Cerebellar nuclear complex (tissue), 1 donor: ENCODE measurements around the gene TNS2.

ENCODE experiments used
- DNase-seq, 2 experiments: peaks; one replicate each; lab custom pipeline; 2025; lab: John Stamatoyannopoulos, UW

Gene TNS2

DNA sequence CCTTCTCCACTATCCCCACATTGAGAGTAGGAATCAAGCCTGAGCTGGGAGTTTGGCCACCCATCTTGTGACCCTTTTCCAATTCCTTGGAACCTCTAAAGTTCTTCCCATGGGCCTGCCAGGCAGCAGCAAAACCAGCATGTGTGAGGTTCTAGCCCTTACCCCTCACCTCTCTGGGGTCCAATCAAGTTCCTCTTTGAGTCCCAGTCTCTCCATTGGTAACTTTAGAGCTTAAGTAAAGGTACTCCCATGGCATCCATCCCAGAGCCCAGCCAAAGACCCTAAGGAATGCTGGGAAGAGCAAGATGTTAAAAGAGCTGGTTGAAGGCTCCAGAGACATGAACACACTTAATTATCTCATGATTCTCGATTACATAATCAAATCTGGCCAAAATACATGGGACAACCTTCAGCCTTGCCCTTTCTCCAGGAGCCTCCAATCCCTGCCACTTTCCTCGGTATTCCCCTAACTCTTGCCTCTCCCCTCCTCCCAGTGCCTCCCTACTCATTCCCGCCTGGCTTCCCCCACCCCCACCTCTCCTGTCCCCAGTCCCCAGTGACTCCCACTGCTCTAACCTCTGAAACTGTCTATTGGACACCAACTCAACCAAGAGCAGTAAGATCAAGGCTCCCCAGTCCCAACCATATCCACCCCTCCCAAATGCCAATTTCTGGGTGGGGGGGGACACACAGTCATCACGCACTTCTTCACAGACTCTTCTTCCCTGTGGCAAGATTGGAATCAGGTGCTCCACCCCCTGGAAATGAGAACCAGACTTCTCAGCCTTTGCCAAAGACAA lies 4.8 kb upstream of the TNS2 start:
- no peak for DNase-seq

GRCh38 chr12:53045696-53046045 lies 4.2 kb upstream of the TNS2 start:
- DNase-seq, result no peak

- no peak for DNase-seq
Measured at GRCh38 chr12:53046655-53047220, 3.1 kb upstream of the TNS2 start.

DNA sequence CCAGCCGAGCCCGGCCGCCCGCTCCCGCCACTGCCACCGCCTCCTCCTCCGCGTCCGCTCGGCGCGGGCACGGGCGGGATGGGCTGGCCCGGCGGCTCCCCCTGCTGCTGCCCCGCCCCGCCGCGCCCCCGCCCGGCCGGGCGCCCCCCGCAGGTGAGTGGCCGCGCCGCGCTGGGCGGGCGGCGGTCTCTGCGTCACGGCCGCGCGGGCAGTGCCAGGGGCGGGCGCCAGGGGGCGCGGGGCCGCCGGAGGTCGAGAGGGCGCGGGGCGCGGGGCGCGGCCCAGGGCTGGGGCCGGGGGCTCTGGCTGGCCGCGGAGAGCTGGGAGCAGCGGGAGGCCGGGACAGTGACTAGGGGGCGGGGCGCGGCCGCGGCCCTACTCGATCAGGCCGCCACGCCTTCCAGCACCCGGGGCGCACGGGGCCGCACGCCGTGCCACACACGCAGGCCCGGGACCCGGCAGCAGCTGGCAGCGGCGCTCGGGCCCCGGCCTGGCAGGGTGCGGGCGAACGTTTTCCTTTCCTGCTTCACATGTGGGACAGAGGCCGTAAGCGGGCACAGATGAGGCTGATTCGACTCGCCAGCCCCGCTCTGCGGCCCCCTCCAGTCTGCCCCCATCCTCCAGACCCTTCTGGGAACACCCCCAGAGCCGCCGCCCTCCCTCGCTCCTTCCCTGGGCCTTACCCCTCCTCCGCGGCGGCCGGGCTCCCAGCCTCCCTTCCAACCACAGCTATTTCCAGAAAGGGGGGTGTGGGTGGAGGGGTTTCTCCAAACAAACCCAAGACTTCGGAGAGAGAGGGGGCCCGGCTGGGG lies 2.4 kb upstream of the TNS2 start:
- DNase-seq, result no peak

- peak; percentile 49 to 55 for DNase-seq
Measured at GRCh38 chr12:53048033-53048779, 1.7 kb upstream of the TNS2 start.

DNA sequence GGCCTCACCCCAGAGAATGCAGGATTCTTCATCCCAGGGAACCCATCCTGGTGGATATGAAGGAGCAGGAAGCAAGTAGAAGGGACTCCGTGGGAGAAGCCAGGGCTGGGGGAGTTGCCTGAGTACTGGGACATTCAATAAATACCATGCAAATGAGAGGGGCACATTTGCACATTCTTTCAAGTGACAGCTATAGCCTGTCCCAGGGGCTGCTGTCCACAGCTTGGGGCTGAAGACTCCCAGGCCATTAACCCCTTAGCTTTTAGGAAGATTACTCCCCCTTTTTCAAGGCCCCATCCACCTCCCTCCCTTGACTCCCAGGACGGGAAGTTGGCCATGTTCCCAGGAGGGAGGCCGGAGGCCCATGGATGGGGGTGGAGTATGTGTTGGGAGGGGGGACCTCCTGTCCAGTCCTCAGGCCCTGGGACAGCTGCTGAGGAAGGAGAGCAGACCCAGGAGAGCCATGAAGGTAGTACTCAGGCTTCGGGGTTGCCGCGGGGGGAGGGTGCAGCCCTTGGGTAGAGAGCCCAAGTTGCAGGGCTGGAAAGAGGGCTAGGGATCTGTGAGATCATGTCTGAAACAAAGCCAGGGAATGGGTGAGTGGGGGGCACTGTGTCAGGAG lies 974 bp upstream of the TNS2 start:
- no peak for DNase-seq

DNA sequence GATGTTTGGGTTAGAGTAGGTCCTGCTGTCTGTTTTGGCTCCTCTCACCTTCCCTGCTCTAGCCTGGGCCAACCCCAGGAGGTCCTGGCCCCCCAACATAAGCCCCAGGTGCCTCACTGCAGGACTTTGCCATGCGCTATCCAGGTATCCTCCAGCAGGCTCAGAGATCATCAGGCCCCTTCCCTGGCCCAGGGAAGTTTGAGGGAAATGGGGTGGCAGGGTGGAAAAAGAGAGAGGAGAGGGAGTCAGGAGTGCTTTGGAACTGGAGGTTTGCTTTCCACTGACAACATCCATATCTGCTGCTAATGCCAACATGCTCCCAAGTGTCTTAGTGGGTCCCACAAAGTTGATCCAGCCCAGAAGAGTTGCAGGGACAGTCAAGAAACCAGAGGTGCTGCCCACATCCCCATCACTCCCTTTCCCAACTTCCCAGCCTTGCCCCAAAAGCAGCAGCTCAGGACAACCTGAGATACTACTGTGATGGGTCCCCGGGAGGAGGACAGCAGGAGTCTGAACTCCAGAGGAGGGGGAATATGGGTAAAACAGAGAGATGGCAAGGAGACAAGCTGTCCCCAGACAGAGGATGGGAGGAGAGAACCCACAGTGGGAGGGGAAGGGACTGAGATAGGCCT lies 677 bp downstream of the TNS2 start:
- no peak for DNase-seq

- DNase-seq, result peak in 1 of 2 experiments; percentile 15
Measured at GRCh38 chr12:53051058-53051880, 1.4 kb downstream of the TNS2 start.

DNA sequence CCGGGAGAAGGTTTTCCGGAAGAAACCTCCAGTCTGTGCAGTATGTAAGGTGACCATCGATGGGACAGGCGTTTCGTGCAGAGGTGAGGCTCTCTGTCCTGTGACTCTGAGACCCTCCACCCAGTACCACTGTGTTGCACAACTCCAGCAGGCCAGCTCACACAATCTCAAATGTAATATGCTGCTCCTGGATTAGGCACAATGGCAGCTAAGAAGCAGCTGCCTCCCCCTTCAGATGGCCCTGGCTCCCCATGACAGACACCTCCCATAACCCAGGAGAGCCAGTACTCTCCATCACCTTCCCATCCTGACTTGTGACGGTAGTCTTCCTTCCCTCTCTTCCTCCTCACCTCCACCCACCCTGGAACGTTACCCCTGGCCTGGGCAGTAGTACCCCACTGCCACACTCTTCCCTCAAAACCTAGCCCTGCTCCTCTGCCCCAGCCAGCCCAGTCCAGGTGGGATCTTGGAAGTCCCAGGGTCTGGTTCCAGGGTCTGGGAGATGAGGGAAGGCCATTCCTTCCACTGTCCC lies 2.1 kb downstream of the TNS2 start:
- no peak for DNase-seq

DNA sequence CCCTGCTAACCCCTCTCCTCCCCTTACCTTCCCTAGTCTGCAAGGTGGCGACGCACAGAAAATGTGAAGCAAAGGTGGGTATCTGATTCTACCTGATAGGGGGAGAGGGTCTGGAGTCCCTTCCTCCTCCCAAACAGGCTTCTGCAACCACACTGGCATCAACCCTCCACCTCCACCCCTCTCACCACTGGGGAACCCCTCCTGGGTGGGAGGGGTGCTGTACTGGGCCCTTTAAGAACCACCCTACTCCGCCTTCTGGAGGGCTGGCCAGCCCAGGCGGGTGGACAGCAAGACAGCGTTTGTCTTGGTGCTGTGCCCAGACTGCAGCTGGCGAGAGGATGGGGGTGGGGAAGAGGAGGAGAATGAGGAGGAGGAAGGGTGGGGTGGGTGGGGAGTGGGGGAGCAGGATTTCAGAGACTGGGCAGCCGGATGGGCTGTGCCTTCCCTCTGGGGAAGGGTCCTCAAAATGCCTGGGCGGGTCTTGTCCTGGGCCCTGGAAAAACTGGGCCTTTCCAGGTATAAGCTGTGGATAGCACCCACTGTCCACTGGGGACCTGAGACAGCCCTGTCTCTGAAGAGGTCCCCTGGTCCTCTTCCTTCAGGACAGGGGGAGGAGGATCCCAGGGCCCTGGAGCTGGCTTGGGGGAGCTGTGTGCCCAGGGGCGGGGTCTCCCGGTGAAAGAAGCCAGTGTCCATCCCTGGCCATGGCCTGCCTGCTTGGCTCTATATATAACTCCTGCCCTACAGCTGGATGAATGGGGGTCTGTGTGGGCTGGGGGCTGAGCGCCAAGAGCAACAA lies 2.8 kb downstream of the TNS2 start:
- no peak for DNase-seq

GRCh38 chr12:53053218-53054111 lies 3.6 kb downstream of the TNS2 start:
- DNase-seq, result no peak

DNA sequence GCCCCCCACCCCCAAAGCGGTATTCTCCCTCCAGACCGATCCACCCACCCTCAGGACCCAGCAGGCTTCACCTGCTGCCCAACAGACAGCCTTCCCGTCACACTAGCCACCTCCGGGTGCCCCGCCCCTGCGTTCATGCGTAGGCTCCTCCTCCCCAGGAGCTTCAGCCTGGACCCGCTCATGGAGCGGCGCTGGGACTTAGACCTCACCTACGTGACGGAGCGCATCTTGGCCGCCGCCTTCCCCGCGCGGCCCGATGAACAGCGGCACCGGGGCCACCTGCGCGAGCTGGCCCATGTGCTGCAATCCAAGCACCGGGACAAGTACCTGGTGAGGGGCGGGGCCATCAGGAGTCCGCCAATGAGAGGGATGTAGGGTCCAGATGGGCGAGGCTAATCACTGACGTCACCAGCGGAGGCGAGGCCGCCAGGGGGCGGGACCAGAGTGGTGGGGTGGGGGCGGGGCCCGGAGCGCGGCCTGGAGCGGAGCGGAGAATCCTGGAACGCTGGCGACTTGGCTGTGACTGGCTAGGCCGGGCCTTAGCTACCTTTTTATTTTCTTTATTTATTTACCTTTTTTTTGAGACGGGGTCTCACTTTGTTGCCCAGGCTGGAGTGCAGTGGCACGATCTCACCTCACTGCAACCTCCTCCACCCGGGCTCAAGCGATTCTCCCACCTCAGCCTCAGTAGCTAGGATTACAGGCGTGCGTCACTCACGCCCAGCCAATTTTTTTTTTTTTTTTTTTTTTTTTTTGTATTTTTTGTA lies 4.4 kb downstream of the TNS2 start:
- peak; percentile 90 to 93 for DNase-seq

DNA sequence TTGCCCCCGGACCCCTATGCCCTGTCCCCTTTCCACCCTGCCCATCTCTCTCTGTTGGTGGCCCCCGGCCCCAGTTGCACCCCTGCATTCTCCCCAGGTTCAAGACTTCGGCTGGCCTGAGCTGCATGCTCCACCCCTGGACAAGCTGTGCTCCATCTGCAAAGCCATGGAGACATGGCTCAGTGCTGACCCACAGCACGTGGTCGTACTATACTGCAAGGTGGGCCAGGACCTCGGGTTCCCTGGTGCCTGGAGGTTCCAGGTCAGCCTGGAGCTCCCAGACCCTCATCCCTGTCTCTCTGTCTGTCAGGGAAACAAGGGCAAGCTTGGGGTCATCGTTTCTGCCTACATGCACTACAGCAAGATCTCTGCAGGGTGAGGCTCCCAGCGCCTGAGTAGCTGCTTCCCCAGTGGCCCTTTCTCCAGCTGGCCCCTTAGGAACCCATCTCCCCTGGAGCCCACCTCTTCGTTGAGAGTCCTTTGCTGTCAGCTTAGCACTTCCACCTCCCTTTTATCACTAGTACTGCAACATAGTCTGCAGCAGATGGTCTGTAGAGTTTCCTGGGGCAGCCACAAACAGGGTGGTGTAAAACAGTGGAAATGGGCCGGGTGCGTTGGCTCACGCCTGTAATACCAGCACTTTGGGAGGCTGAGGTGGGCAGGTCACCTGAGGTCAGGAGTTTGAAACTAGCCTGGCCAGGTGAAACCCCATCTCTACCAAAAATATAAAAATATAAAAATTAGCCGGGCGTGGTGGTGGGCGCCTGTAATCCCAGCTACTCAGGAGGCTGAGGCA lies 5.8 kb downstream of the TNS2 start:
- DNase-seq, result no peak

GRCh38 chr12:53056296-53056695 lies 6.4 kb downstream of the TNS2 start:
- no peak for DNase-seq

- no peak for DNase-seq
Measured at GRCh38 chr12:53056901-53057300, 7.0 kb downstream of the TNS2 start.

GRCh38 chr12:53057816-53058500 lies 8.1 kb downstream of the TNS2 start:
- no peak for DNase-seq
